IMR-90 (cell line): ENCODE results near the gene WNK1.

Experiments used
- CTCF ChIP-seq: conservative IDR thresholded peaks from 2 replicates; pipeline ENCODE4 v1.5.1; 2012; ENCODE audit warnings: mild to moderate bottlenecking, low read depth, low read length, improper control_type of control experiment
- ELK1 ChIP-seq: fragments of 150-350 bp; IDR thresholded peaks from 2 replicates; pipeline ENCODE4 v1.6.1; 2016; ENCODE audit warnings: low read depth, mild to moderate bottlenecking, low read length, moderate library complexity, borderline replicate concordance
- MAFK ChIP-seq: IDR thresholded peaks from 2 replicates; pipeline ENCODE4 v1.6.1; 2012; ENCODE audit warnings: low read depth, low read length, improper control_type of control experiment
- POLR2A ChIP-seq: IDR thresholded peaks from 2 replicates; pipeline ENCODE4 v1.6.1; 2012; ENCODE audit warnings: mild to moderate bottlenecking, low read depth, low read length
- SMC3 ChIP-seq: fragments of 150-350 bp; IDR thresholded peaks from 2 replicates; pipeline ENCODE4 v1.6.1; 2016; ENCODE audit warnings: low read depth, mild to moderate bottlenecking, antibody characterized with exemption, low read length, moderate library complexity
- USF2 ChIP-seq: fragments of 150-350 bp; IDR thresholded peaks from 2 replicates; pipeline ENCODE4 v1.6.1; 2017; ENCODE audit warnings: mild to moderate bottlenecking, antibody characterized with exemption, low read length, low read depth

- no peak for TF ChIP-seq CTCF
- TF ChIP-seq POLR2A: no peak
- no peak for TF ChIP-seq SMC3
- no peak for TF ChIP-seq MAFK
- no peak for TF ChIP-seq USF2
- TF ChIP-seq ELK1: no peak
These were observed 21.8 kb upstream of the WNK1 start for GRCh38 chr12:730550-730949.
